ENCODE data around the gene EBNA1BP2. TPM values are rescaled to one million over a fixed set of nuclear protein-coding genes. Genes with fewer than 3 reads are reported as not detected.

EBNA1BP2 gene
- total and polyA plus RNA-seq, 2 of the 13 experiments (the other 11 are each of a cell fraction or from before 2014, with no cell fraction given) = 27.1 to 102 TPM

GRCh38 chr1:43171876-43172526 lies at the start of gene EBNA1BP2, which contains the start of gene CFAP57 (continued):
- TF ChIP-seq THYN1 (CRISPR knock-in tag; IDR thresholded peaks at IDR 0.05; ENCODE audit: borderline replicate concordance, low read depth) (no peak), NR2C2 (CRISPR knock-in tag; IDR thresholded peaks at IDR 0.05; ENCODE audit: borderline replicate concordance) (peak; percentile 92), ZNF800 (CRISPR knock-in tag; IDR thresholded peaks at IDR 0.05) (no peak), IRF2 (CRISPR knock-in tag; IDR thresholded peaks at IDR 0.05) (no peak), CTCF (CRISPR knock-in tag; IDR thresholded peaks at IDR 0.05) (no peak), EED (CRISPR knock-in tag; IDR thresholded peaks at IDR 0.05) (no peak), SMYD3 (CRISPR knock-in tag; IDR thresholded peaks at IDR 0.05) (no peak), ZBTB20 (CRISPR knock-in tag; IDR thresholded peaks at IDR 0.05; ENCODE audit: borderline replicate concordance, low read depth) (no peak), PRDM15 (CRISPR knock-in tag; IDR thresholded peaks at IDR 0.05) (peak; percentile 38; the same call in 1 of the 2 replicates), ZC3H13 (CRISPR knock-in tag; IDR thresholded peaks at IDR 0.05) (no peak), ZNF281 (CRISPR knock-in tag; IDR thresholded peaks at IDR 0.05; ENCODE audit: borderline replicate concordance) (no peak; the same call in 1 of the 2 replicates), CERS6 (CRISPR knock-in tag; IDR thresholded peaks at IDR 0.05) (no peak), PATZ1 (CRISPR knock-in tag; IDR thresholded peaks at IDR 0.05) (no peak)
